ENCODE data around the gene SCP2.

- TF ChIP-seq, protein P1, sequence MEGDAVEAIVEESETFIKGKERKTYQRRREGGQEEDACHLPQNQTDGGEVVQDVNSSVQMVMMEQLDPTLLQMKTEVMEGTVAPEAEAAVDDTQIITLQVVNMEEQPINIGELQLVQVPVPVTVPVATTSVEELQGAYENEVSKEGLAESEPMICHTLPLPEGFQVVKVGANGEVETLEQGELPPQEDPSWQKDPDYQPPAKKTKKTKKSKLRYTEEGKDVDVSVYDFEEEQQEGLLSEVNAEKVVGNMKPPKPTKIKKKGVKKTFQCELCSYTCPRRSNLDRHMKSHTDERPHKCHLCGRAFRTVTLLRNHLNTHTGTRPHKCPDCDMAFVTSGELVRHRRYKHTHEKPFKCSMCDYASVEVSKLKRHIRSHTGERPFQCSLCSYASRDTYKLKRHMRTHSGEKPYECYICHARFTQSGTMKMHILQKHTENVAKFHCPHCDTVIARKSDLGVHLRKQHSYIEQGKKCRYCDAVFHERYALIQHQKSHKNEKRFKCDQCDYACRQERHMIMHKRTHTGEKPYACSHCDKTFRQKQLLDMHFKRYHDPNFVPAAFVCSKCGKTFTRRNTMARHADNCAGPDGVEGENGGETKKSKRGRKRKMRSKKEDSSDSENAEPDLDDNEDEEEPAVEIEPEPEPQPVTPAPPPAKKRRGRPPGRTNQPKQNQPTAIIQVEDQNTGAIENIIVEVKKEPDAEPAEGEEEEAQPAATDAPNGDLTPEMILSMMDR (IDR thresholded peaks at IDR 0.05) = no peak
- TF ChIP-seq POLR2A (IDR thresholded peaks at IDR 0.05) = no peak
These were observed 124.6 kb downstream of the SCP2 start for GRCh38 chr1:53051676-53052075.

Data from right lobe of liver (tissue), 4 donors.